Measurements from ENCODE around the gene BACH2.

BACH2 gene

GRCh38 chr6:90274451-90275030 is 22.1 kb downstream of the BACH2 start:
- DNase-seq, result peak; percentile 24

GRCh38 chr6:90273863-90274262 is 22.8 kb downstream of the BACH2 start:
- no peak for DNase-seq

- no peak for DNase-seq
Measured at GRCh38 chr6:90272895-90273294, 23.7 kb downstream of the BACH2 start.

- DNase-seq, result no peak
Measured at GRCh38 chr6:90271831-90272230, 24.8 kb downstream of the BACH2 start.

GRCh38 chr6:90269334-90269733 is 27.3 kb downstream of the BACH2 start:
- no peak for DNase-seq

GRCh38 chr6:90268178-90268577 is 28.5 kb downstream of the BACH2 start:
- DNase-seq, result no peak

GRCh38 chr6:90266905-90267621 is 29.6 kb downstream of the BACH2 start:
- DNase-seq, result no peak

- no peak for DNase-seq
Measured at GRCh38 chr6:90264561-90264960, 32.1 kb downstream of the BACH2 start.

GRCh38 chr6:90263633-90264032 is 33.0 kb downstream of the BACH2 start:
- no peak for DNase-seq

- DNase-seq, result no peak
Measured at GRCh38 chr6:90261801-90262200, 34.8 kb downstream of the BACH2 start.

- no peak for DNase-seq
Measured at GRCh38 chr6:90257486-90257738, 39.2 kb downstream of the BACH2 start.

GRCh38 chr6:90256698-90257485 is 39.8 kb downstream of the BACH2 start:
- DNase-seq, result no peak

GRCh38 chr6:90253631-90254030 is 43.0 kb downstream of the BACH2 start:
- DNase-seq, result no peak

- DNase-seq, result no peak
Measured at GRCh38 chr6:90251295-90251992, 45.2 kb downstream of the BACH2 start.

GRCh38 chr6:90250405-90250804 is 46.2 kb downstream of the BACH2 start:
- DNase-seq, result no peak

GRCh38 chr6:90249458-90249857 is 47.2 kb downstream of the BACH2 start:
- DNase-seq, result no peak

GRCh38 chr6:90249034-90249433 is 47.6 kb downstream of the BACH2 start:
- no peak for DNase-seq

- no peak for DNase-seq
Measured at GRCh38 chr6:90247262-90247661, 49.4 kb downstream of the BACH2 start.

GRCh38 chr6:90241229-90241880 is 55.3 kb downstream of the BACH2 start:
- peak; percentile 59 for DNase-seq

GRCh38 chr6:90238496-90239266 is 58.0 kb downstream of the BACH2 start:
- DNase-seq, result no peak

GRCh38 chr6:90237350-90237990 is 59.2 kb downstream of the BACH2 start:
- no peak for DNase-seq

- DNase-seq, result no peak
Measured at GRCh38 chr6:90233994-90234393, 62.6 kb downstream of the BACH2 start.

Measured in hematopoietic multipotent progenitor cell treated with erythropoietin and hydrocortisone succinate and interleukin-3 and kit ligand, for 4 days (in vitro differentiated cells).